ENCODE measurements around the gene CC2D1A. TPM values are rescaled to one million over a fixed set of nuclear protein-coding genes. Genes with fewer than 3 reads are reported as not detected.

The CC2D1A gene
- total RNA-seq: 19.5 and 24.7 TPM in 2 replicates

GRCh38 chr19:13905634-13906520 is at the start of gene CC2D1A, which contains the start of gene BRME1:
TSS of gene CC2D1A (plus strand) at chr19:13906201. CDS start at chr19:13906442, 241 bp downstream.
TSS of gene BRME1 (minus strand) at chr19:13906117. CDS start at chr19:13904892, 1,225 bp downstream.

GRCh38 chr19:13876834-13877233 is 29.2 kb upstream of the CC2D1A start, which contains the start of gene NANOS3:
TSS of gene NANOS3 (plus strand) at chr19:13877134. CDS start at chr19:13877249, 115 bp downstream.

GRCh38 chr19:13938301-13939064 is 32.5 kb downstream of the CC2D1A start, which contains the start of gene PODNL1:
TSS of gene PODNL1 (minus strand) at chr19:13938417. CDS start at chr19:13938181, 236 bp downstream.

GRCh38 chr19:13952154-13952930 is 46.3 kb downstream of the CC2D1A start, which contains the start of gene DCAF15:
TSS of gene DCAF15 (plus strand) at chr19:13952509. CDS start at chr19:13952513, 4 bp downstream.

Other genes with a start within 250 kb of the CC2D1A start
- gene MRI1, start 141.7 kb upstream of the CC2D1A start, total RNA-seq: 35.5 and 38.2 TPM in 2 replicates
- gene C19orf53, start 131.7 kb upstream of the CC2D1A start, total RNA-seq: 187 and 305 TPM in 2 replicates
- 3.8 and 6.7 TPM in 2 replicates for gene ZSWIM4, start 110.8 kb upstream of the CC2D1A start, total RNA-seq
- 0.39 TPM in 1 of 2 replicates, not detected in the other for gene NANOS3, start 29.1 kb upstream of the CC2D1A start, total RNA-seq
- 0.04 TPM in 1 of 2 replicates, not detected in the other for gene BRME1, start 84 bp upstream of the CC2D1A start, total RNA-seq
- gene PODNL1, start 32.2 kb downstream of the CC2D1A start, total RNA-seq: 0.16 and 0.23 TPM in 2 replicates
- 29.4 and 34.6 TPM in 2 replicates for gene DCAF15, start 46.3 kb downstream of the CC2D1A start, total RNA-seq
- 2.6 and 2.8 TPM in 2 replicates for gene RFX1, start 100.1 kb downstream of the CC2D1A start, total RNA-seq
- gene RLN3, start 121.9 kb downstream of the CC2D1A start, total RNA-seq: not detected in 2 replicates
- 7.1 and 9.0 TPM in 2 replicates for gene IL27RA, start 125.6 kb downstream of the CC2D1A start, total RNA-seq
- gene PALM3, start 155.9 kb downstream of the CC2D1A start, total RNA-seq: not detected in 2 replicates
- 0.08 and 1.5 TPM in 2 replicates for gene MISP3, start 166.6 kb downstream of the CC2D1A start, total RNA-seq
- not detected in 2 replicates for gene C19orf67, start 179.6 kb downstream of the CC2D1A start, total RNA-seq
- 24.2 and 25.8 TPM in 2 replicates for gene SAMD1, start 184.6 kb downstream of the CC2D1A start, total RNA-seq
- 32.6 and 36.2 TPM in 2 replicates for gene PRKACA, start 211.6 kb downstream of the CC2D1A start, total RNA-seq
- gene ASF1B, start 230.4 kb downstream of the CC2D1A start, total RNA-seq: 9.4 and 43.2 TPM in 2 replicates